Choroid plexus epithelial cell (primary cell): Measurements from ENCODE around the gene CYTH4.

ENCODE experiments used
- DNase-seq: peaks from one replicate; pipeline ENCODE4 v3.0.0-alpha.2; 2010; ENCODE audit warnings: low read depth
- H3K4me3 ChIP-seq: 2 replicates; pipeline ENCODE4 v1.5.1; 2011; ENCODE audit warnings: low read depth, mild to moderate bottlenecking, control low read depth, low read length, moderate library complexity
- CTCF ChIP-seq: conservative IDR thresholded peaks from 2 replicates; pipeline ENCODE4 v1.5.1; 2011; ENCODE audit warnings: low read depth, mild to moderate bottlenecking, control low read depth, inconsistent platforms, low read length, moderate library complexity

CYTH4 gene

DNA sequence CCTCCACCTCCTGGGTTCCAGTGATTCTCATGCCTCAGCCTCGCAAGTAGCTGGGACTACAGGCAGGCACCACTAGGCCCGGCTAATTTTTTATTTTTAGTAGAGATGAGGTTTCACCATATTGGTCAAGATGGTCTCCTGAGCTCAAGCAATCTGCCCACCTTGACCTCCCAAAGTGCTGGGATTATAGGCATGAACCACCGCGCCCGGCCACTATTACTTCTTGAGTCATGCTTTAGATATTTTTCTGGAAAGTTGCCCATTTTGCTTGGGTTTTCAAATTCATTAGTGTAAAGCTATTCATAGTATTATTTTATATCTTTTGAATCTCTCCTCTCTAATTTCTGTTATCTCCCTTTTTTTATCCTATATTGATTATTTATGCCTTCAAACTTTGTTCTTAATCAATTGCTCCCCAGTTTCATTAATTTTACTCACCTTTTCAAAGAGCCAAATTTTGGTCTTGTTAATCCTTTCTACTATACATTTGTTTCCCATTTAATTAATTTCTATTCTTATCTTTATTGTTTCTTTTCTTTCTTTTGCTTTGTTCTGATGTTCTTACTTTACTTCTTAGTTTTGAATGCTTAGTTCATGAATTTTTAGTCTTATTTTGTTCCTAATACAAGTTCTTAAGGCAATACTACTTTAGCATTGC is 28.0 kb upstream of the CYTH4 start:
- no peak overlapping the region for H3K4me3 ChIP-seq
- peak; percentile 85 for DNase-seq
- no peak for TF ChIP-seq CTCF

- TF ChIP-seq CTCF: no peak
- peak; percentile 73 for DNase-seq
- no peak overlapping the region for H3K4me3 ChIP-seq
Observed at GRCh38 chr22:37254867-37255233, 27.5 kb upstream of the CYTH4 start.

GRCh38 chr22:37255558-37256006 is 26.7 kb upstream of the CYTH4 start:
- DNase-seq: no peak
- H3K4me3 ChIP-seq: no peak overlapping the region
- no peak for TF ChIP-seq CTCF

GRCh38 chr22:37256075-37256726 is 26.1 kb upstream of the CYTH4 start:
- no peak for DNase-seq
- H3K4me3 ChIP-seq: no peak overlapping the region
- TF ChIP-seq CTCF: no peak

GRCh38 chr22:37258005-37258752 is 24.1 kb upstream of the CYTH4 start:
- TF ChIP-seq CTCF: no peak
- DNase-seq: no peak
- no peak overlapping the region for H3K4me3 ChIP-seq

GRCh38 chr22:37258753-37259401 is 23.4 kb upstream of the CYTH4 start:
- DNase-seq: no peak
- no peak for TF ChIP-seq CTCF
- no peak overlapping the region for H3K4me3 ChIP-seq
